Hepatocyte (in vitro differentiated cells): ENCODE data around the gene PYGO1.

Experiments used
- CTCF ChIP-seq: fragments of 200-600 bp; sonication (generic); IDR thresholded peaks from 2 replicates; pipeline ENCODE4 v1.5.1; 2016; ENCODE audit warnings: antibody characterized with exemption, mild to moderate bottlenecking; ENCODE audit not compliant: poor library complexity
- EZH2 ChIP-seq: fragments of 200-600 bp; sonication (generic); IDR thresholded peaks from 2 replicates; pipeline ENCODE4 v1.6.1; 2016; ENCODE audit warnings: antibody characterized with exemption, mild to moderate bottlenecking, borderline replicate concordance
- EZH2phosphoT487 ChIP-seq: fragments of 200-600 bp; sonication (generic); IDR thresholded peaks from one replicate; pipeline ENCODE4 v1.6.1; 2018; ENCODE audit warnings: antibody characterized with exemption, mild to moderate bottlenecking, low read depth, moderate library complexity; ENCODE audit not compliant: unreplicated experiment, severe bottlenecking

GRCh38 chr15:55496716-55497115 lies 91.4 kb downstream of the PYGO1 start:
- TF ChIP-seq CTCF, result no peak
- no peak for TF ChIP-seq EZH2phosphoT487
- no peak for TF ChIP-seq EZH2
